ENCODE measurements around the gene CFAP300.

DNA sequence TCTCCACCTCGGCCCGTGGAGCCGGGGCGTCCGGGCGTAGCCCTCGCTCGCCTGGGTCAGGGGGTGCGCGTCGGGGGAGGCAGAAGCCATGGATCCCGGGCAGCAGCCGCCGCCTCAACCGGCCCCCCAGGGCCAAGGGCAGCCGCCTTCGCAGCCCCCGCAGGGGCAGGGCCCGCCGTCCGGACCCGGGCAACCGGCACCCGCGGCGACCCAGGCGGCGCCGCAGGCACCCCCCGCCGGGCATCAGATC, 63.4 kb downstream of the CFAP300 start:
- TF ChIP-seq, protein P1, sequence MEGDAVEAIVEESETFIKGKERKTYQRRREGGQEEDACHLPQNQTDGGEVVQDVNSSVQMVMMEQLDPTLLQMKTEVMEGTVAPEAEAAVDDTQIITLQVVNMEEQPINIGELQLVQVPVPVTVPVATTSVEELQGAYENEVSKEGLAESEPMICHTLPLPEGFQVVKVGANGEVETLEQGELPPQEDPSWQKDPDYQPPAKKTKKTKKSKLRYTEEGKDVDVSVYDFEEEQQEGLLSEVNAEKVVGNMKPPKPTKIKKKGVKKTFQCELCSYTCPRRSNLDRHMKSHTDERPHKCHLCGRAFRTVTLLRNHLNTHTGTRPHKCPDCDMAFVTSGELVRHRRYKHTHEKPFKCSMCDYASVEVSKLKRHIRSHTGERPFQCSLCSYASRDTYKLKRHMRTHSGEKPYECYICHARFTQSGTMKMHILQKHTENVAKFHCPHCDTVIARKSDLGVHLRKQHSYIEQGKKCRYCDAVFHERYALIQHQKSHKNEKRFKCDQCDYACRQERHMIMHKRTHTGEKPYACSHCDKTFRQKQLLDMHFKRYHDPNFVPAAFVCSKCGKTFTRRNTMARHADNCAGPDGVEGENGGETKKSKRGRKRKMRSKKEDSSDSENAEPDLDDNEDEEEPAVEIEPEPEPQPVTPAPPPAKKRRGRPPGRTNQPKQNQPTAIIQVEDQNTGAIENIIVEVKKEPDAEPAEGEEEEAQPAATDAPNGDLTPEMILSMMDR (IDR thresholded peaks at IDR 0.05; ENCODE audit: low read length), result no peak
- TF ChIP-seq EZH2 (IDR thresholded peaks at IDR 0.05; ENCODE audit: borderline replicate concordance, low read length), result no peak
